ENCODE data around the gene DUOXA1.

The DUOXA1 gene

DNA sequence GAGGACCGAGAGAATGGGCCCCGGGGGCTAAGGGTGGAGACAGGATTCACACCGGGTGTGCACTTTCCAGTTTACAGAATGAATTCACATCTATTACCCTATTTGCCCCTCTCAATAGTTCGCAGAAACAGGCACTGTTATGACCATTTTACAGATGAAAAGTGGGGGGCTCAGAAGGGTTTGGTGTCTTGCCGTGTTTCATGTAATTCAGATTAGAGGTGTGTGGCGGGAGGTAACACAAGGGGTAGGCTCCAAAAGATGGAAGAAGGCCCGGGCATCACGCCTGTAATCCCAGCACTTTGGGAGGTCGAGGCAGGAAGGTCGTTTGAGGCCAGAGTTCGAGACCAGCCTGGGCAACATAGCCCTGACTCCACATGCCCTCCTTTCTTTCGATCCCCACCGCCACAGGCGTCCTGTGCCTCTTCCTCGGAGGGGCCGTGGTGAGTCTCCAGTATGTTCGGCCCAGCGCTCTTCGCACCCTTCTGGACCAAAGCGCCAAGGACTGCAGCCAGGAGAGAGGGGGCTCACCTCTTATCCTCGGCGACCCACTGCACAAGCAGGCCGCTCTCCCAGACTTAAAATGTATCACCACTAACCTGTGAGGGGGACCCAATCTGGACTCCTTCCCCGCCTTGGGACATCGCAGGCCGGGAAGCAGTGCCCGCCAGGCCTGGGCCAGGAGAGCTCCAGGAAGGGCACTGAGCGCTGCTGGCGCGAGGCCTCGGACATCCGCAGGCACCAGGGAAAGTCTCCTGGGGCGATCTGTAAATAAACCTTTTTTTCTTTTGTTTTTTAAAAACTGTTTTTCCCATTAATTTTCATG is 12.2 kb downstream of the DUOXA1 start:
- H3K27me3 ChIP-seq (ENCODE audit: control insufficient read depth, insufficient read depth, low read length): peaks cover 85% of the 10 kb centered on the region
- peak overlapping the region; percentile 30; the same call in 1 of the 2 replicates for H3K4me3 ChIP-seq (ENCODE audit: low read depth, low read length)
- peaks cover 20% of the 10 kb centered on the region; the same call in 1 of the 2 replicates for H3K4me1 ChIP-seq (ENCODE audit: control insufficient read depth, insufficient read depth, low read length)
- H3K27ac ChIP-seq (ENCODE audit: low read depth, low read length): no peak overlapping the region
- no peaks in the 10 kb centered on the region for H3K36me3 ChIP-seq (ENCODE audit: control insufficient read depth, insufficient read depth, low read length)
- H3K9ac ChIP-seq (ENCODE audit: low read depth, low read length): no peak overlapping the region
- no peaks in the 10 kb centered on the region for H3K9me3 ChIP-seq (ENCODE audit: control insufficient read depth, insufficient read depth, low read length)

DNA sequence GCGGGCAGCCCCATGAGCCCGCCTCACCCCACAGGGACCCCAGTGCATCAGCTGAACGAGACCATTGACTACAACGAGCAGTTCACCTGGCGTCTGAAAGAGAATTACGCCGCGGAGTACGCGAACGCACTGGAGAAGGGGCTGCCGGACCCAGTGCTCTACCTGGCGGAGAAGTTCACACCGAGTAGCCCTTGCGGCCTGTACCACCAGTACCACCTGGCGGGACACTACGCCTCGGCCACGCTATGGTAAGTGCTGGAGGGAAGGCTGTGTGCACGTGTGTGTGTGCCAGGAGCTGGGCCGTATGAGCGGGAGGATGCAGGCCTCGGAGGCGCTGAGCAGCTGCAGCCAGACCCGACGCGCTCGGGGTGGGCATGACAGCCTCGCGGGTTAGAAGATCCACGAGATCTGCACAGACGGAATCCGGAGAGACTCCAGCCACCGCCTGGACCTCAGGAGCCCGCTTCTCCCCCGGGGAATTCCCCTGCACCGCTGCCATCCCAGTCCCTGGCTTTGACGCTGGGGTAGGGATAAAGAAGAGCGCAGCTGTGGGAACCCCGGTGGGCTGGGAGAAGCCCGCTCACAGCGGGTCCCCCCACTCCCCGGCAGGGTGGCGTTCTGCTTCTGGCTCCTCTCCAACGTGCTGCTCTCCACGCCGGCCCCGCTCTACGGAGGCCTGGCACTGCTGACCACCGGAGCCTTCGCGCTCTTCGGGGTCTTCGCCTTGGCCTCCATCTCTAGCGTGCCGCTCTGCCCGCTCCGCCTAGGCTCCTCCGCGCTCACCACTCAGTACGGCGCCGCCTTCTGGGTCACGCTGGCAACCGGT is 13.0 kb downstream of the DUOXA1 start:
- Histone ChIP-seq H3K9ac (ENCODE audit: low read depth, low read length) (no peak overlapping the region), H3K4me3 (ENCODE audit: low read depth, low read length) (no peak overlapping the region; the same call in 1 of the 2 replicates), H3K27ac (ENCODE audit: low read depth, low read length) (no peak overlapping the region), H3K36me3 (ENCODE audit: control insufficient read depth, insufficient read depth, low read length) (no peaks in the 10 kb centered on the region), H3K4me1 (ENCODE audit: control insufficient read depth, insufficient read depth, low read length) (peaks cover 27% of the 10 kb centered on the region), H3K9me3 (ENCODE audit: control insufficient read depth, insufficient read depth, low read length) (no peaks in the 10 kb centered on the region), H3K27me3 (ENCODE audit: control insufficient read depth, insufficient read depth, low read length) (peaks cover 86% of the 10 kb centered on the region)

DNA sequence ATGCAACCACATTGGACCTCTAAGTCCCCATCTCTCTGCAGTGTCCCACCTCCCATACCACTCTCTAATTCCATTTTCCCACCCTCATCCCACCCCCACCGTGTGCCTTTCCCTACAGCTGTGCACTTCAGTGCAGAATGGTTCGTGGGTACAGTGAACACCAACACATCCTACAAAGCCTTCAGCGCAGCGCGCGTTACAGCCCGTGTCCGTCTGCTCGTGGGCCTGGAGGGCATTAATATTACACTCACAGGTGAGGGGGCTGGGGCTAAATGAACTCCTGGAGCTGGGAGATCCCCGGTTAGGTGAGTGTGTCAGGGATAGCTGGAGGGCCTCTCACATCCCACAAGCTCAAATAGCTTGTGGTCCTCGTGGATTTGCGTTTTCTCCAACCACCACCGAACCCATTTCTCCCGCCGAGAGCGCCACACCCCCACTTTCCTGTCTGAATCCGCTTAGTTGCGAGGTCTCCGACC is 13.6 kb downstream of the DUOXA1 start:
- Histone ChIP-seq H3K4me1 (ENCODE audit: control insufficient read depth, insufficient read depth, low read length) (peaks cover 28% of the 10 kb centered on the region), H3K27me3 (ENCODE audit: control insufficient read depth, insufficient read depth, low read length) (peaks cover 90% of the 10 kb centered on the region), H3K36me3 (ENCODE audit: control insufficient read depth, insufficient read depth, low read length) (no peaks in the 10 kb centered on the region), H3K27ac (ENCODE audit: low read depth, low read length) (no peak overlapping the region), H3K9me3 (ENCODE audit: control insufficient read depth, insufficient read depth, low read length) (no peaks in the 10 kb centered on the region), H3K9ac (ENCODE audit: low read depth, low read length) (no peak overlapping the region), H3K4me3 (ENCODE audit: low read depth, low read length) (no peak overlapping the region)

DNA sequence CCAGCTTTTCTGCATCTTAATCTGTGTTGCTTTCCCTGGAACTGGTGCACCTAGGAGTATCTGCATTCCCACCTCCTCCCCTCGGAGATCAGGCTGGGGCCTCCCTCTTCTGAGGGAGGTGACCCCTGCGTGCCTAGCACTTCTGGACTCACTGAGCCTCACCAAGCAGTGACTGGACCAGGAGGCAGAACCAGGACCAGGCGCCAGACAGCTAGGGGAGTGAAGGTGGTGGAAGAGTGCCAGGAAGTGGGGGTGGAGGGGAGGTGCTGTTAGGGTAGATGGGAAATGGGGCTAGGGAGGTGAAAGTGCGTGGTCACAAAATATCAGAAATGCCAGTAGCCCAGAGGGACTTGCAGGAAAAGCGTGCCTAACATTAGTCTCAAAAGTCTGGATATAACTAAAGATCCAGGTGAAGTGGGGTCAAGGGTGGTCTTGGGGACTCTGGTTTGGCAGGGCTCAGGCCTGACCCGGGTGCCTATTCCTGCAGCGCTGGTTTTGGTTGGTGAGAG is 14.3 kb downstream of the DUOXA1 start:
- Histone ChIP-seq H3K4me3 (ENCODE audit: low read depth, low read length) (no peak overlapping the region), H3K4me1 (ENCODE audit: control insufficient read depth, insufficient read depth, low read length) (peaks cover 28% of the 10 kb centered on the region), H3K36me3 (ENCODE audit: control insufficient read depth, insufficient read depth, low read length) (no peaks in the 10 kb centered on the region), H3K27me3 (ENCODE audit: control insufficient read depth, insufficient read depth, low read length) (peaks cover 93% of the 10 kb centered on the region), H3K27ac (ENCODE audit: low read depth, low read length) (no peak overlapping the region), H3K9ac (ENCODE audit: low read depth, low read length) (no peak overlapping the region), H3K9me3 (ENCODE audit: control insufficient read depth, insufficient read depth, low read length) (no peaks in the 10 kb centered on the region)

DNA sequence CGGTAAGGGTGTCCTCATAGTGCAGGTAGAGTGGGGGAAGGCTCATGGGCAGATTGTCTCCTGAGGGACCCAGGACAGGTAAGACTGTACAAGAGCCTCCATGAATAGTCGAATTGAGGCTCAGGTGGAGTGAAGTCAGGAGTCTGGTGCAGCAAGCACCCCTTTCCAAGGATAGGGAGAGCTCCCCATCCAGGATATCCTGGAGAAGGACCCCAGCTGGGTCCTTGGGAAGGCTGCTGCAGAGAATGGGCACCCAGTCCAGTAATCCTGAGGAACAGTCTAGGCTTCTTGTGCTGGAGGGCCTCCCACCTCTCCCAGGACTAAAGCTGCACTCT is 15.0 kb downstream of the DUOXA1 start:
- H3K27me3 ChIP-seq (ENCODE audit: control insufficient read depth, insufficient read depth, low read length): peaks cover 93% of the 10 kb centered on the region
- H3K9me3 ChIP-seq (ENCODE audit: control insufficient read depth, insufficient read depth, low read length): no peaks in the 10 kb centered on the region
- H3K4me3 ChIP-seq (ENCODE audit: low read depth, low read length): no peak overlapping the region
- H3K36me3 ChIP-seq (ENCODE audit: control insufficient read depth, insufficient read depth, low read length): no peaks in the 10 kb centered on the region
- no peak overlapping the region for H3K27ac ChIP-seq (ENCODE audit: low read depth, low read length)
- H3K9ac ChIP-seq (ENCODE audit: low read depth, low read length): no peak overlapping the region
- H3K4me1 ChIP-seq (ENCODE audit: control insufficient read depth, insufficient read depth, low read length): peaks cover 28% of the 10 kb centered on the region

DNA sequence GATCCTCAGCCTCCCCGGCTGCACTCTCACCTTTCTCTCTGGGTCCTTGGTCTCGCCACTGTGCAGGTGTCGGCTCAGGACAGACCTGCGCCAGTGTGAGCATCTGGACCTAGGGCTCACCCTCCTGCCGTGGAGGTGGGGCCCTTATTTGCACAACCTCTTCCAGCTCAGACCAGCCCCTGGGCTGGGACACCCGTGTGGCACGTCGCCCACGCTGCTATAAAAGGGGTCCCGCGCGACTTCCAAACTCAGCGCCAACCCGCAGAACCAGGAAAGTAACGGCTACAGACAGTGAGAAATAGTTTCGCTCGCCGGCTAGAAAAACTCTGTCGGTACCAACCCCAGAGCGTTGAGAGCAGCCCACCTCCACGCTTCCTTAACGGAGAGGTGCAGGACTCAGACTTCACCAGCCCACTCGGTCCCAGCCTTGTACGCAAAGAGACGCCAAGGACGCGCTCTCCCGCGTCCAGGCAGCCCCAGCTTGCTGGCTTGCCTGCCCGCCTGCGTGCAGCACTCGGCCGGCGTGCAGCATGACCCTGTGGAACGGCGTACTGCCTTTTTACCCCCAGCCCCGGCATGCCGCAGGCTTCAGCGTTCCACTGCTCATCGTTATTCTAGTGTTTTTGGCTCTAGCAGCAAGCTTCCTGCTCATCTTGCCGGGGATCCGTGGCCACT is 15.5 kb downstream of the DUOXA1 start, which contains the start of the genes DUOX2 and DUOXA2:
TSS of gene DUOX2 (minus strand) at position 97 of the 675 bp plus-strand sequence. CDS start 761 bp downstream, outside the sequence.
TSS of gene DUOXA2 (plus strand) at position 251 of the 675 bp plus-strand sequence. CDS start at position 531, 280 bp downstream.
- peak within 1 kb of the TSS; percentile 37 for H3K4me3 ChIP-seq (ENCODE audit: low read depth, low read length)
- no peaks in the 10 kb centered on the region for H3K36me3 ChIP-seq (ENCODE audit: control insufficient read depth, insufficient read depth, low read length)
- H3K27me3 ChIP-seq (ENCODE audit: control insufficient read depth, insufficient read depth, low read length): peaks cover 98% of the 10 kb centered on the region
- H3K27ac ChIP-seq (ENCODE audit: low read depth, low read length): no peak within 1 kb of the TSS
- H3K9ac ChIP-seq (ENCODE audit: low read depth, low read length): no peak within 1 kb of the TSS
- H3K4me1 ChIP-seq (ENCODE audit: control insufficient read depth, insufficient read depth, low read length): peaks cover 28% of the 10 kb centered on the region
- H3K9me3 ChIP-seq (ENCODE audit: control insufficient read depth, insufficient read depth, low read length): no peaks in the 10 kb centered on the region

DNA sequence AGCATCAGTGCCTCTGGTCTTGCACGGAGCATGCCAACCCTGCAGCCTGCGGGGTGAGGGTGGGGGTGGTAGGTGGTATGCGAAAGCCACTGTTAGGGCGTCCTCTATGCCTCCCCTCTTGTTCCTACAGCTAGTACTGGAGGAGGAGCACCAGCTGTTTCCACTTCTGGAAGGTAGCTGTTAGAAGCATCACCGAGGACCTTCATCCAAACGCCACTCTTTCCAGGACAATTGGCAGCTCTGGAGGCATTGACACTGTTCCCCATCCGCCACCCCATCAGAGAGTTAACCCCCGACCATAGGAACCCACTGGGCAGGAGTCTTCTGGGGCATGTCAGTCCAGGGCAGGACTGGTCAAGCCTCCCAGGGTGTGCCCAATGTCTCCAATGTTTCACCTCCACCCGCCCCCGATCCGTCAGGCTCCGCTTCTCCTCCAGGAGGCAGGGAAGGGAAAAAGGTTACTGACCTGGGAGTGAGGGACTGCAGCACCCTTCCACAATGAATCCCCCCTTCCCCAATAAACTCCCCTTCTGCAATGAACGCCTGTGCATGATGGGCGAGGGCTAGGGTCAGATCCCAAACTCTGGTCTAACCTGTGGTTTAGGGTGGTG is 16.2 kb downstream of the DUOXA1 start:
- no peaks in the 10 kb centered on the region for H3K9me3 ChIP-seq (ENCODE audit: control insufficient read depth, insufficient read depth, low read length)
- H3K4me3 ChIP-seq (ENCODE audit: low read depth, low read length): peak overlapping the region; percentile 37
- no peak overlapping the region for H3K27ac ChIP-seq (ENCODE audit: low read depth, low read length)
- peaks cover 28% of the 10 kb centered on the region for H3K4me1 ChIP-seq (ENCODE audit: control insufficient read depth, insufficient read depth, low read length)
- peaks cover 98% of the 10 kb centered on the region for H3K27me3 ChIP-seq (ENCODE audit: control insufficient read depth, insufficient read depth, low read length)
- H3K9ac ChIP-seq (ENCODE audit: low read depth, low read length): no peak overlapping the region
- H3K36me3 ChIP-seq (ENCODE audit: control insufficient read depth, insufficient read depth, low read length): no peaks in the 10 kb centered on the region

DNA sequence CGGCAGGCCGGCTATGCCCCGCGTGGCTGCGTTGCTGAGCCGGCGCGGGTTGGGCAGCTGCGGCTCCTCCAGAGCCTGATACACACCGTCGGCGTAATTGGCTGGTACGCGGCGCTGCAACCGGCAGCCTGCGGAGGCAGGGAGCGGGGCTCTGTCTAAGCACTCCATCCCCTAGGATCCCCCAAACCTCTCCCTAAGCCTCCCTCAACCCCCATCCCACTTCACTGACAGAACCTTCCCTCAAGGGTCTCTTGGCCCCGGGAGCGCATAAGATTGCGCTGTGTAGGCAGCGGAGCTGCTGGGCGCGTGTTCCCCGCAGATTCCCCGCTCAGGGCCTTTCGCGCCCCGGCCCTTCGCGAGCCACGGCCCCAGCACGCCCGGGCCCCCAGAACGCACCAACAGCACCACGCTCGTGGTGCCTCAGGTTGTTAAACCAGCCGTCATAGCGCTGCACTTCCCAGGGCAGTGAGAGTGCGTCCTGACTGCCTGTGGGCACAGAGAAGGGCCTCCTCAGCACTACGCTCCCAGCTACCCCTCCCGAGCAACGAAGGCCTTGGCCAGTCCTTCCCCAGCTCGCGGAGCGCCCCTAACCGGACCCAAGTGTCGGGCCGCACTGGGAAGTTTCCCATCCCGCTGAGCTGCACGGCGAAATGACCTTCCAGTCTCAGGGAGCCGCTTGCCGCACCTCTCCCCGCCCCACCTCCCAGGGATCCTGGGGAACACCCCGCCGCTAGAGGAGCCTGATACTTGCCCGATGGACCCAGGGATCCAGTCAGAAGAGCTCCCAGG is 16.9 kb downstream of the DUOXA1 start:
- no peak overlapping the region for H3K9ac ChIP-seq (ENCODE audit: low read depth, low read length)
- H3K9me3 ChIP-seq (ENCODE audit: control insufficient read depth, insufficient read depth, low read length): no peaks in the 10 kb centered on the region
- H3K4me3 ChIP-seq (ENCODE audit: low read depth, low read length): peak overlapping the region; percentile 37
- H3K4me1 ChIP-seq (ENCODE audit: control insufficient read depth, insufficient read depth, low read length): peaks cover 28% of the 10 kb centered on the region
- H3K27me3 ChIP-seq (ENCODE audit: control insufficient read depth, insufficient read depth, low read length): peaks cover 95% of the 10 kb centered on the region
- H3K36me3 ChIP-seq (ENCODE audit: control insufficient read depth, insufficient read depth, low read length): no peaks in the 10 kb centered on the region
- no peak overlapping the region for H3K27ac ChIP-seq (ENCODE audit: low read depth, low read length)

DNA sequence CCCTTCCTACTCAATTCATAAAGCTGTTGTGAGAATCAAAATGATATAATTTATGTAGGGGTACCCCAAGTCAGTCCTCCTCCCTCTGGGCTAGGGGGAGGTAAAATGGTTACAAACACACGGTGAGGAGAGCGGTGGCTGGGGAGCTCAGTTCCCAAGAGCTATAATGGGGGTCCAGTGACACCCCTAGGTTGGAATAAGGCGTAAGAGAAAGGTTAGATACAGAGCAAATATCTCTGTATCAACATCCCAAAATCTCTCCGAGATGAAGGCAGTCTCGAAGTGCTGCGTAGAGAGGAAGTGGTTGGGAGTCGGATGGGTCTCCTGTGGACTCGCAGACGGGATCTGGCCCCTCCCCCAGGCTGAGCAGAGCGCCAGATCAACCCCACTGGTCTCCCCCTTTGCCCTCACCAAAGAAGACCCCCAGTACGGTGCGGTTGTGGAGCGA is 17.5 kb downstream of the DUOXA1 start:
- H3K27me3 ChIP-seq (ENCODE audit: control insufficient read depth, insufficient read depth, low read length): peaks cover 89% of the 10 kb centered on the region
- H3K9me3 ChIP-seq (ENCODE audit: control insufficient read depth, insufficient read depth, low read length): no peaks in the 10 kb centered on the region
- no peak overlapping the region for H3K27ac ChIP-seq (ENCODE audit: low read depth, low read length)
- H3K4me1 ChIP-seq (ENCODE audit: control insufficient read depth, insufficient read depth, low read length): peaks cover 28% of the 10 kb centered on the region
- peak overlapping the region; percentile 37; the same call in 1 of the 2 replicates for H3K4me3 ChIP-seq (ENCODE audit: low read depth, low read length)
- no peaks in the 10 kb centered on the region for H3K36me3 ChIP-seq (ENCODE audit: control insufficient read depth, insufficient read depth, low read length)
- no peak overlapping the region for H3K9ac ChIP-seq (ENCODE audit: low read depth, low read length)
